NCI-H2029 (cell line): ENCODE results near the gene VEZT.
"Not testable (repeated sequence)": the region's sequence is repeated elsewhere in the genome, so short reads cannot be mapped to it uniquely, and the experiment has no call there.

ENCODE experiments used
- DNase-seq: peaks from one replicate; lab custom pipeline; 2025; lab: John Stamatoyannopoulos, UW

The VEZT gene

DNA sequence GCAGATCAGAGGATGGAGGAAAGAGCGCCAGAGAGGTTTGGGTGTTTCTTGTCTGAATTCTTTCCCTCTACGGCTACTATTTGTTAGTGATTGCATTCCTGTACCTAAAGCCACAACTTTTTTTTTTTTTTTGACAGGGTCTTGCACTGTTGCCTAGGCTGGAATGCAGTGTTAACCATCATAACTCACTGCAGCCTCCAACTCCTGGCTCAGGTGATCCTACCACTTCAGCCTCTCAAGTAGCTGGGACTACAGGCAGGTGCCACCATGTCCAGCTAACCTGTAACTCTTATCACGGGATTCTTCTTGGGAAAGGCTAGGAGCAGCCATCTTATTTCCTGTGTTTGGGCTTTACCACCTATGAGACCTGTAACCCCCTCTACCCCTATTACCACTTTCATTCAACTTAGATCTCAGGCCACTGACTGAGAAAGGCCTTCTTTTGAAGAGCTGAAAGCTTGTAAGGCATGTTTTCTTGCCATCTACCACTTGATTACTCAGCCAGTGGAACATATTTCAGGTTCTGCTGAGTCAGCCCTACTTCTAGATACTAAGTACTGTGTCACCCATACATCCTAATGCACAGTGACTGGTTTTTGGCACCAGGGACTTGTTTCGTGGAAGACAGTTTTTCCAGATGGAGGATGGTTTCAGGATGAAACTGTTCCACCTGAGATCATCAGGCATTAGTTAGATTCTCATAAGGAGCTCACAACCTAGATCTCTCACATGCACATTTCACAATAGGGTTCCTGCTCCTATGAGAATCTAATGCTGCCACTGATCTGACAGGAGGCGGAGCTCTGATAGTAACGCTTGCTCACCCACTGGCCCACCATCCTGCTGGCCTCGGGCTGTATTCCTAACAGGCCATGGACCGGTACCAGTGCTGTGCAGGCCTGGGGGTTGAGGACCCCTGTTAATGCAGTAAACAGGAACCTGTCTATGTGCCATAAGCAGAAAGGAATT lies 6.9 kb downstream of the VEZT start:
- DNase-seq, result no peak

DNA sequence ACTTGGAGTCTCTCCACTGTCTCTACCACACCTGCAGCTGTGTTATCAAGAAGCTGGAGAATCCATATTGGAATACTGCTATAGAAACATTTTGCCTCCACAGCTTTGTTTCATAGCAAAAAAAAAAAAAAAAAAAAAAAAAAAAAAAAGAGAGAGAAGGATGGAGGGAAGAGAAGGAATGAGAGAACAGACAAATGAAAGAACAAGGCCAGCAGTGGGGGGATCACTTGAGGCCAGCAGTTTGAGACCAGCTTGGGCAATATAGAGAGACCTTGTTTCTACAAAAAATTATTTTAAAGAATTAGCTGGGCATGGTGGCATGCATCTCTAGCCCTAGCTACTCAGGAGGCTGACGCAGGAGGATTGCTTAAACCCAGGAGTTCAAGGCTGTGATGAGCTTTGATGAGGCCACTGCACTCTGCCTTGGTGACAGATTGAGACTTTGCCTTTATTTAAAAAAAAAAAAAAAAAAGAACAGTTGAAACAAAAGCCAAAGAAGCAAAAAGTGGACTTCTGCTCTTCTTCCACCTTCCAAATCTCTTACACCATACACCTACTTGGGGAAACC lies 8.1 kb downstream of the VEZT start:
- no peak for DNase-seq

DNA sequence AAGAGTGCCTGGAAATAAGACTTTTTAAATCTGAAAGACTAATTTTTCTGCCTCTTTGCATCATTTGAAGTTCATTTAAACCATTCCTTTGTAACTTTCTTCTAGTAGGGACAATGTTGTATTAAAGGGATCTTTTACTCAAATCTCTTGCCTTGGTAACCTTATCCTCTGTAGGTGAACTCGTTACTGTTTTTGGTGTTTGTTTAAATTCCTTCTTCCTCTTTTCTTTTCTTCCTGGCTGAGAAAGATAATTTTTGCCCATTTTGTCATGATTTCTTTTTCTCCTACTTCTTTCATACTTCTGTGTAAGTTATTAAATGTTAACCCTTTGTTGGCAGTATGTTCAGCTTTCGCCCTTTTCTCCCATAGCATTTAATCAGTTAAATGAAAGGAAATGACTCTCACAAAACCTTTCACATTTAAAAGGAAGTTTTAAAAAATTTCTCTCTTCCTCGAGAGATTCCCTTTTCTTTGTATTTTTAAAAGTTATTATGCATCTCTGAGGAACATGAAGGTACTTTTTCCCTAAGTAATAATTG lies 10.3 kb downstream of the VEZT start:
- DNase-seq, result no peak

DNA sequence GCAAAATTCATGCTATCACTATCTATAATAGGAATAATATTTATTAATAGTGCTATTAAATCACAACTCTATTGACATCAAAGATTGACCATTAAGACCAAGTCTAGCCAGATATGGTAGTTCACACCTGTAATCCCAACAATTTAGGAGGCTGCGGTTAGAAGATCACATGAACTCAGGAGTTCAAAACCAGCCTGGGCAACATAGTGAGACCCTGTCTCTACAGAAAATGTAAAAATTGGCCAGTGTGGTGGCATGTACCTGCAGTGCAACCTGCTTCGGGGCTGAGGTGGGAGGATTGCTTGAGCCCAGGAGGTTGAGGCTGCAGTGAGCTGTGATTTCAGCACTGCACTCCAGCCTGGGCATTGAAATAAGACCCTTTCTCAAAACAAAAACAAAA lies 11.0 kb downstream of the VEZT start:
- no peak for DNase-seq

DNA sequence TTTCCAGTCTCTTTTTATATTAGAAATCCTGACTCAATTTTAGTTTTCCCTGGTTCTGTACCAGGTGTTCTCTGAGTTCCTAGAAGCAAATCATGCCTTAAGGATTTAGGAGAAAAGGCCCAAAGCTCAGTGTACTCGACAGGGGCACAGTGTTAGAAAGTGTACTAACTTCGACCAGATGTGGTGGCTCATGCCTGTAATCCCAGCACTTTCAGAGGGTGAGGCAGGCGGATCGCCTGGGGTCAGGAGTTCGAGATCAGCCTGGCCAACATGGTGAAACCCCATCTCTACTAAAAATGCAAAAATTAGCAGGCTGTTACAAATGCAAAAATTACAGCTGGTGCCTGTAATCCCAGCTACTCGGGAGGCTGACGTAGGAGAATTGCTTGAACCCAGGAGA lies 12.0 kb downstream of the VEZT start:
- no peak for DNase-seq

DNA sequence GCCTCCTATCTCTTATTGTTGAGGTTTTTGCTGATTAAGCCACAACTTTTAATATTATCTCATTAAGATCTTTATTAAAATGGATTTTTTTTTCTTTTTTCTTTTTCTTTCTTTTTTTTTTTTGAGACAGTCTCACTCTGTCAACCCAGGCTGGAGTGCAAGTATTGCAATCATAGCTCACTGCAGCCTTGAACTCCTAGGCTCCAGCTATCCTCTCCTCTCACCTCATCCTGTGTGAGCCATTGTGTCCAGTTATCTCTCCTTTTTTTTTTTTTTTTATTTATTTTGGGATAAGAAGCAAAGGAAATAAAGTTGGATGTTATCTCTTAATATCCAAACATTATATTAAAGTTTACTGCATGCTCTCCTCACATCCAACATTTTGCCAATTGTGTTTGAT lies 12.7 kb downstream of the VEZT start:
- no peak for DNase-seq

DNA sequence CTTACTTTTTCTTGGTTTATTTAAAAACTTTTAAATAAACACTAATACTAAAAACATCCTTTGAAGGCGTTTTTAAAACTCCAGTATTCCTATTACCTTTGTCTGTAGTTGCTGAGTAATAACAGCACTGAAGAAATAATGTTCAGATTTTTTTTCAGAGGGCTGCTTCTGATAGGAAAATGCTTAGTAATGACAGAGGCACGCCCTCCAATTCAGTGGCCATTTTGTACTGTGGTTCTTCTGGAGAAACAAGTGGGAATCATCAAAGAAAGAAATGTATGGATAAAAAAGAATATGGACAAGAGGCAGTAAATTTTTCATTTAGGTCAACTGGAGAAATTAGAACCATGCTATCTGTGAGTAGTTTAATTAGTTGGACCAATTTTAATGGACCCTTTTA lies 13.6 kb downstream of the VEZT start:
- DNase-seq, result no peak

DNA sequence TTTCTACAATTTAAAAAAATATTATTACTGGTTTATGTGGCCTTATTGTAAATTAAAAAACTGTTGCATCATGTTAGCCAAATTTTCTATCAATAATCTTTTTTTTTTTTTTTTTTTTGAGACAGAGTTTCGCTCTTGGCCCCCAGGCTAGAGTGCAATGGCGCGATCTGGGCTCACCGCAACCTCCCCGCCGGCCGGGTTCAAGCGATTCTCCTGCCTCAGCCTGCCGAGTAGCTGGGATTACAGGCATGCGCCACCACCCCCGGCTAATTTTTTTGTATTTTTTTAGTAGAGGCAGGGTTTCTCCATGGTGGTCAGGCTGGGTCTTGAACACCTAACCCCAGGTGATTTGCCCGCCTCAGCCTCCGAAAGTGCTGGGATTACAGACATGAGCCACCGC lies 16.6 kb downstream of the VEZT start:
- not testable (repeated sequence) for DNase-seq

DNA sequence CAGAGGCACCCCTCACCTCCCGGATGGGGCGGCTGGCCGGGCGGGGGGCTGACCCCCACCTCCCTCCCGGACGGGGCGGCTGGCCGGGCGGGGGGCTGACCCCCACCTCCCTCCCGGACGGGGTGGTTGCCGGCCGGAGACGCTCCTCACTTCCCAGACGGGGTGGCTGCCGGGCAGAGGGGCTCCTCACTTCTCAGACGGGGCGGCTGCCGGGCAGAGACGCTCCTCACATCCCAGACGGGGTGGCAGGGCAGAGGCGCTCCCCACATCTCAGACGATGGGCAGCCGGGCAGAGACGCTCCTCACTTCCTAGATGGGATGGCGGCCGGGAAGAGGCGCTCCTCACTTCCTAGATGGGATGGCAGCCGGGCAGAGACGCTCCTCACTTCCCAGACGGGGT lies 18.0 kb downstream of the VEZT start:
- DNase-seq, result not testable (repeated sequence)

DNA sequence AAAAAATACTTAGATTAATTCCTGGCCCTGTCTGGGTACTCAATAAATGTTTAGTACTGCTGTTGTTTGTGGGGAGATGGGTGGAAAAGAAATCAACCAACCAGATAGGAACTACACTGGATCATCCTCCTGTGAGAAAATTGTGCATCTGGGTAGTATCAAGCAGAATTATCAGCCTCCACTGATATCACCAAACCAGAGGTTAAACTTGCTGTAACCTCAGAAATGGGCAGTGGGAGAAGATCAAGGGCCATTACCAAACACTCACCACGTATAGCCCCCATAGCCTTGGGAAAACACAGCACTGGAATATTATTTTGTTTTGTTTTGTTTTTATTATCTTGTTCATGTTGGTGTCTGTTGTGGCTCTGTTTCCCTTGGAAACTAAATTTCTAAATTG lies 19.7 kb downstream of the VEZT start:
- DNase-seq, result no peak

DNA sequence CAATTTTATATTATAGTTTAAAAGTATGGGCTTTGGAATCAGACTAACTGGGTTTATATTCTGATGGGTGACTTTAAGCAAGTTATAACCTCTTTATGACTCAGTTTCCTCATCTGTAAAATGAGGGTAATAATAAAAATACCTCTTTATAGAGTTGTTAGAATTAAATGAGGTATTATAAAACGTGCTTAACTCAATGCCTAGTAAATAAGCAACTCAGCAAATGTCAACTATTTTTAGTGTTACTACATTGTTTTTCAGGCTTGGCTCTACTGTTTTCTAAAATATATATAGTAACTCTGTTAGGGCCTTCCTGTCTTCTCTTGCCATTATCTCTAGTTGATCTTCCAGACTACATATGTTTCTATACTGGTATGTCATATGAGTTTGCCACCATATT lies 20.5 kb downstream of the VEZT start:
- no peak for DNase-seq

DNA sequence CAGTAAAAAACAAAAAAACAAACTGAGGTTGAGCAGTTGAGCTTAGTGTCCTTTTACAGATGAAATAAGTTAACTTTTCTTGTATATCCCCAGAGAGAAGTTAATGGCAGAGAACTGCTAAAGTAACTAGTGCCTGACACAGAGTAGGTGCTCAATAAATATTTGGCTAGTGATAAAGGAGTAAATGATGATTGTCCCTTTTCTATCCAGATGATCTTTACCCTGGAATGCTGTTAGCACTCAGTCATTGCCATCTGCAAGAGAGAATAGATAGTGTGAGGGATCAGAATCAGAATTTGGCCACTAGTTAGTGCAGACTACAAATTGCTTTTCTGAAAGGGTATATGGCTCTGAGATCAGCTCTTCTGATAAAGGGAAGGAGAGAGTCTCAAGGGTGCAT lies 21.6 kb downstream of the VEZT start:
- DNase-seq, result no peak

DNA sequence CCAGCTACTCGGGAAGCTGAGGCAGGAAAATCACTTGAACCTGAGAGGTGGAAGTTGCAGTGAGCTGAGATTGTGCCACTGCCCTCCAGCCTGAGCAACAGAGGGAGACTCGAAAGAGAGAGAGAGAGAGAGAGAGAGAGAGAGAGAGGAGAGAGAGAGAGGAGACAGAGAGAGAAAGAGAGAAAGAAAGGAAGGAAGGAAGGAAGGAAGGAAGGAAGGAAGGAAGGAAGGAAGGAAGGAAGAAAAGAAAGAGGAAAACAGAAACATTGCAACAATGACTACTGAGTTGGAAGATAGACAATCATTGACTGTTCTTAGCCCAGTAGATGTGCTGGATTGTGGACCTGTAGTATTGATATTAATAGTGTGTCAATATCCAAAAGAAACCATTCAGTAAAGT lies 22.2 kb downstream of the VEZT start:
- DNase-seq, result not testable (repeated sequence)

DNA sequence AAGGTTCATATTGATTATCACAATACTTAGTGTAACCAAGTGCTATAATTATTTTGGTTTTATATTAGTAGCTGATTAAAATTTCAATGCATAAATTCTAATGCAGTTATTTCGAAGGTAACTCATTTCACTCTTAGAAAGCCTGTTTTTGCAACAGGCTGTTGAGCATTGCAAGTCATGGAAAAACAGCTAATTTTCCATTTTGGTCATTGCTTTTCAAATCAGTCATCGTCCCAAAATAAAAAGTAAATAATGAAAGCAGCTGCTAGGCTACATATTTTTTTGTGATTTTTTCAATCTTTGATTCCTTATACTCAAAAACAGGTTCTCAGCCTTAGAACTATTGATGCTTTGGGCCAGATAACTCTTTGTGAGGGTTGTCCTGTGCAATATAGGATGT lies 22.9 kb downstream of the VEZT start:
- no peak for DNase-seq

DNA sequence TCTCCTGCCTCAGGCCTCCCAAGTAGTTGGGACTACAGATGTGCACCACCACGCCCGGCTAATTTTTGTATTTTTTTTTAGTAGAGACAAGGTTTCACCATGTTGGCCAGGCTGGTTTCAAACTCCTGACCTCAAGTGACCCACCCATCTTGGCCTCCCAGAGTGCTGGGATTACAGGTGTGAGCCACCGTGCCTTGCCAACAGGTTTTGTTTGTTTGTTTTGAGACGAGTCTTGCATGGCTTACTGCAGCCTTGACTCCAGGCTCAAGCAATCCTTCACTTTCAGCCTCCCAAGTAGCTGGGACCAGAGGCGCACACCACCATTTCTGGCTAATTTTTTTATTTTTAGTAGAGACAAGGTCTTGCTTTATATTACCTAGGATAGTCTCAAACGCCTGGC lies 23.5 kb downstream of the VEZT start:
- not testable (repeated sequence) for DNase-seq

DNA sequence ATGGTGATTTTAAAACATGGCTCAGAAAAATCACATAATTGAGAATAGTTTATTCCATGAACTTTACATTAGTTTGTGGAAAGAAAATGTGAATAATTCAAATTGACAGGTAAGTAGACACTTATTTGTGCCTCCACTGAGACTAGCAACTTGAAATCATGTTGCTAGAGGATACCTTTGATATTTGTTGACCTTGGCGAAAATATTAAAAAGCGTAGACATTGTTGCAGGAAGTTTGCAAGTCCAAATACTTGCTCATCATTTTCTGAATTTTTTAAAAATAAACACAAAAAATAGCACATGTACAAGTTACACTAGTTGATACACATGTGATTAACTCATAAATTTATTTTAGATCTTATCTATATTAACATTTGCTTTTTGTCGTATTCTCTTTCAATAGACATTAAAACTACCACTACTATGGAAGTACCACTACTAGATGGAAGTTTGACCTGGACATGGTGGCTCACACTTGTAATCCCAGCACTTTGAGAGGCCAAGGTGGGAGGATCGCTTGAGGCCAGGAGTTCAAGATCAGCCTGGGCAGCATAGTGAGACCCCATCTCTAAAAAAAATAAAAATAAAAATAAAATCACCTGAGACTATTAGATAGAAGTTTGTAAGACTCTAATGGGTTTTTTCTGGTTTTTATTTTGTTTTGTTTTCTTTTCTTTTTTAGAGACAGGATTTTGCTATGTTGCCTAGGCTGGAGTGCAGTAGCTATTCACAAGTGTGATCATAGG lies 24.3 kb downstream of the VEZT start:
- DNase-seq, result no peak

DNA sequence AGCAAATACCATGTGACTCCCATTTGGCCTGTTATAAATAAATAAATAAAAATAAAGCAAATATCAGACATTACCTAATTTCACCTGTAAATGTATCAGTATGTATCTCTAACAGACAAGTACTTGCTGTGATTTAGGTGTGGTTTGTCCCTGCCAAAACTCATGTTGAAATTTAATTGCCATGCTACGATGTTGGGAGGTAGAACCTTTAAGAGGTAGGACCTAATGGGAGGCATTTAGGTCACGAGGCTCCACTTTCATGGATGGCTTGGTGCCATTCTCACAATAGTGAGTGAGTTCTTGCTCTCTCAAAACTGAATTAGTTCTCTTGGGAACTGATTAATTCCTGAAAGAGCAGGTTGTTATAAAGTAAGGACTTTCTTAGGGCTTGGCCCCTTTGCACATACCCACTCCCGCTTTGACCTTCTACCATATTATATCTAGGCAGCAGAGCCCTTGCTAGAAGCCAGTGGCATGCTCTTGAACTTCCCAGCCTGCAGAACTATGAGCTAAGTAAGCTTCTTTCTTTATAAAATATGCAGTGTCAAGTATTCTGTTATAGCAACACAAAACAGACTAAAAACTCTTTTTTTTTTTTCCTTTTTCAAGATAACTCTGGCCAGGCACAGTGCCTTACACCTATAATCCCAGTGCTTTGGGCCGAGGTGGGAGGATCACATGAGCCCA lies 26.0 kb downstream of the VEZT start:
- DNase-seq, result no peak

DNA sequence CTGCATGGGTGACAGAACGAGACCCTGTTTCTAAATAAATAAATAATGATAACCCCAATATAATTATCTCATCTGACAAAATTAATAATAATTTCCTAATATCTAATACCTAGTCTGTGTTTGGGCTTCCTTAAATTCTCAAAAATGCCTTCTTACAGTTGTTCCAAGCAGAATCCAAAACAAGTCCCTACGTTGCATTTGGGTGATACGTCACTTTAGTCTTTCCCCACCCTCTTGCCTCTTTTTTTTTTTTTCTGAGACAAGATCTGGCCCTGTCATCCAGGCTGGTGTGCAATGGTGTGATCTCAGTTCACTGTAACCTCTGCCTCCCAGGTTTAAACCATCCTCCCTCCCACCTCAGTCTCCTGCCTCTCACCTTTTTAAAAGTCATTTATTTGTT lies 26.7 kb downstream of the VEZT start:
- no peak for DNase-seq

DNA sequence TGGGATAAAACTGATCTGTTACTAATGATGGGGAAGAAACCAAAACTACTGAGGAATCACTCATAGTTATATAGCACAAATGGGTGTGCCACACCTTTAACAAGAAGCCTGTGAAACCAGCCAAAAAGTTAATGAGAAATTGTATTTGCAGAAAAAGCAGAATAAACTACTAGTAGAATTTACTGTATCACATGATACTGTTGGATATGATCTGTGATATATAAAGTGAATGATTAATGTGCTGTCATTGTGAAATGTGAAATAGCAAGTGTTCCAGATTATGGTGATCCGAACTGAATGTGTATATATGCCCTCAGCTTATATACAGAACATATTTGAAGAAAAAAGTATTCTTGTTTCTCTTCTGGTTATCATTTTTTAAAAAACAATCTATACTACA lies 30.5 kb downstream of the VEZT start:
- no peak for DNase-seq

DNA sequence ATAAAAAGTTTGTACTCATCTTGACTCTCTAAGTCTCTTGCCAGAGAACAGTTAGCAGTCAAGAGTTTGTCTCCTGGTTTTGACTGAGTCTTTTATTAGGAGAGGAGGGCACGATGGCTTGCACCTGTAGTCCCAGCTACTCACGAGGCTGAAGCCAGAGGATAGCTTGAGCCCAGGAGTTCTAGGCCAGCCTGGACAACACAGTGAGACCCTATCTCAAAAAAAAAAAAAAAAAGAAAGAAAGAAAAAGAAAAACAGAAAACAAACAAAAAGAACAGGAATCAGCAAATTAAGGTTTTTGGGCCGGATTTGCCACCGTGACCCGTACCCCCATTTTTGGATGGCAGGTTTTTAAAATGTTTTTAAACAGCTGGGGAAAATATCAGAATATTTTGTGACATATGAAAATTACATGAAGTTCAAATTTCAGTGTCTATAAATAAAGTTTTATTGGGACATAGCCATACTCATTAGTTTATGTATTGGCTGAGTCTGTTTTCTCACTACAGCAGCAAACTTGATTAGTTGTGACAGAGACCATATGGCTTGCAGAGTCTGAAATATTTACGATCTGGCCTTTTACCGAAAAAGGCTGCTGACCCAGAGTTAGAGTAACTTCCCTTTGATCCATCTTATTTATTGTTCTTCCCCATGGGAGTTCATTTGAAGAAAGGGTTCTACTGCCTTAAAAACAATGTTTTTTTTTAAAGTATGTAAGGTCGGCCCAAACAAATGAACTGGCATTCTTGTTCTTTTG lies 31.2 kb downstream of the VEZT start:
- no peak for DNase-seq

DNA sequence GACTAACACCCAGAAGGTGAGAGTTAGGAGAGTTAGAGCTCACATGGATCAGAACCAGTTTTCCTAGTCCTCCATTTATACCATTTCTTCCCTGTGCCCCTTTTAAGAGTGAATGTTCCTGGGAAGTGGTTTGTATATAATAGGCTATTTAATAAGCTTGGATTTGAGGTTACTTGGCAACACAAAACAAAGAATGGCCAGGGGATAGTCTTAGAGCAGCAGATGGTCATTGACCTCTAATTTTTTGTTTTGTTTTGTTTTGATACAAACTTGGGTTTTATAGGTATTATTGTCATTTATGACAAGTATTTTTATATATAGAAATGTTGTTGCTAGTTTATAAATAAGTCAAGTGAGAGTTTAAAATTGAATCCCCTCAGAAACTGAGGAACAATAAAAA lies 35.8 kb downstream of the VEZT start:
- no peak for DNase-seq
